Tibial nerve (tissue), 4 donors: ENCODE measurements around the gene KLHL4. TPM values are rescaled to one million over a fixed set of nuclear protein-coding genes. Genes with fewer than 3 reads are reported as not detected.
"Not testable (repeated sequence)": the region's sequence is repeated elsewhere in the genome, so short reads cannot be mapped to it uniquely, and the experiment has no call there.

Experiments
- DNase-seq, 2 donors: peaks; one replicate each; pipeline ENCODE4 v3.0.0-alpha.2; 2019; ENCODE audit warnings: low spot score in 2 of 2
- H3K27ac ChIP-seq, 4 donors: fragments of 200-600 bp; sonication (generic) in 3 of 4; one replicate each; pipeline ENCODE4 v1.5.1; 2017 to 2019; ENCODE audit warnings: mild to moderate bottlenecking in 1 of 4
- H3K27me3 ChIP-seq, 2 donors: fragments of 200-600 bp; sonication (generic) in 1 of 2; one replicate each; pipeline versions ENCODE4 v1.5.1 to v1.6.0; 2017 to 2019
- H3K36me3 ChIP-seq, 3 donors: fragments of 200-600 bp; sonication (generic); one replicate each; pipeline ENCODE4 v1.5.1; 2018 to 2019
- H3K4me1 ChIP-seq, 4 donors: fragments of 200-600 bp; sonication (generic) in 3 of 4; one replicate each; pipeline ENCODE4 v1.5.1; 2017 to 2019
- H3K4me3 ChIP-seq, 4 donors: fragments of 200-600 bp; sonication (generic) in 3 of 4; one replicate each; pipeline ENCODE4 v1.5.1; 2017 to 2019; ENCODE audit warnings: mild to moderate bottlenecking in 1 of 4, moderate library complexity in 1 of 4
- H3K9me3 ChIP-seq, 4 donors: fragments of 200-600 bp; sonication (generic) in 3 of 4; one replicate each; pipeline ENCODE4 v1.5.1; 2017 to 2019
- CTCF ChIP-seq, 5 experiments: fragments of 200-600 bp in 3 of 5; fragments of 450-650 bp in 2 of 5; sonication (generic) in 3 of 5; IDR thresholded peaks; one replicate each; pipeline ENCODE4 v1.5.1; 2016 to 2019; ENCODE audit warnings: antibody characterized with exemption in 5 of 5, mild to moderate bottlenecking in 3 of 5, moderate library complexity in 2 of 5
- EP300 ChIP-seq, 2 donors: sonication (generic); formaldehyde crosslinking; IDR thresholded peaks; one replicate each; pipeline ENCODE4 v1.6.1; 2017; ENCODE audit warnings: antibody characterized with exemption in 2 of 2, mild to moderate bottlenecking in 1 of 2
- POLR2A ChIP-seq, 2 donors: fragments of 450-650 bp; IDR thresholded peaks; one replicate each; pipeline ENCODE4 v1.6.1; 2017; ENCODE audit warnings: antibody characterized with exemption in 2 of 2, mild to moderate bottlenecking in 2 of 2, moderate library complexity in 2 of 2
- WGBS, 2 donors: methylation state at CpG; one replicate each; pipeline ENCODE4 v1.1.5; 2018; 5-methylcytosine and 5-hydroxymethylcytosine counted together
- total RNA-seq, 4 donors: library from RNA; depleted of rRNA; stranded (reverse); fragments of >200 nt; gene quantifications; one replicate each; pipeline ENCODE4 v1.1.0, GENCODE V29; 2016

The KLHL4 gene, protein sequence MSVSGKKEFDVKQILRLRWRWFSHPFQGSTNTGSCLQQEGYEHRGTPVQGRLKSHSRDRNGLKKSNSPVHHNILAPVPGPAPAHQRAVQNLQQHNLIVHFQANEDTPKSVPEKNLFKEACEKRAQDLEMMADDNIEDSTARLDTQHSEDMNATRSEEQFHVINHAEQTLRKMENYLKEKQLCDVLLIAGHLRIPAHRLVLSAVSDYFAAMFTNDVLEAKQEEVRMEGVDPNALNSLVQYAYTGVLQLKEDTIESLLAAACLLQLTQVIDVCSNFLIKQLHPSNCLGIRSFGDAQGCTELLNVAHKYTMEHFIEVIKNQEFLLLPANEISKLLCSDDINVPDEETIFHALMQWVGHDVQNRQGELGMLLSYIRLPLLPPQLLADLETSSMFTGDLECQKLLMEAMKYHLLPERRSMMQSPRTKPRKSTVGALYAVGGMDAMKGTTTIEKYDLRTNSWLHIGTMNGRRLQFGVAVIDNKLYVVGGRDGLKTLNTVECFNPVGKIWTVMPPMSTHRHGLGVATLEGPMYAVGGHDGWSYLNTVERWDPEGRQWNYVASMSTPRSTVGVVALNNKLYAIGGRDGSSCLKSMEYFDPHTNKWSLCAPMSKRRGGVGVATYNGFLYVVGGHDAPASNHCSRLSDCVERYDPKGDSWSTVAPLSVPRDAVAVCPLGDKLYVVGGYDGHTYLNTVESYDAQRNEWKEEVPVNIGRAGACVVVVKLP
- under 1 TPM in 3 of 4 donors, not detected in 1; under 0.01 to 0.78 (median 0.30) TPM for total RNA-seq

GRCh38 chrX:87517571-87518141 lies at the start of gene KLHL4:
Gene KLHL4 (plus strand): TSS chrX:87517802. CDS start chrX:87517894, 92 bp downstream.
- TF ChIP-seq EP300 (IDR thresholded peaks at IDR 0.05) (no peak), POLR2A (IDR thresholded peaks at IDR 0.05) (no peak), CTCF (IDR thresholded peaks at IDR 0.05) (no peak)
- Histone ChIP-seq H3K4me1 (no peaks in the 10 kb centered on the region), H3K4me3 (peak within 1 kb of the TSS in 3 of 4 donors; percentile 5 to 35 (median 19)), H3K36me3 (no peaks in the 10 kb centered on the region), H3K27ac (no peak within 1 kb of the TSS), H3K27me3 (peaks cover 0 to 8% of the 10 kb centered on the region in 2 donors), H3K9me3 (no peaks in the 10 kb centered on the region)
- 0 to 33% methylated on average over 8 of the region's 8 CpGs for WGBS, 2 donors
- no peak for DNase-seq

- H3K36me3 ChIP-seq, result no peaks in the 10 kb centered on the region
- WGBS, 2 donors, result 14 to 17% methylated on average over 2 of the region's 2 CpGs
- DNase-seq, result no peak
- H3K27ac ChIP-seq, result no peak overlapping the region
- no peak for TF ChIP-seq POLR2A (IDR thresholded peaks at IDR 0.05)
- TF ChIP-seq CTCF (IDR thresholded peaks at IDR 0.05), result no peak
- no peak for TF ChIP-seq EP300 (IDR thresholded peaks at IDR 0.05)
- H3K9me3 ChIP-seq, result no peaks in the 10 kb centered on the region
- H3K4me3 ChIP-seq, result no peak overlapping the region
- H3K27me3 ChIP-seq, result no peaks in the 10 kb centered on the region
- H3K4me1 ChIP-seq, result no peaks in the 10 kb centered on the region
These were observed 48.7 kb upstream of the KLHL4 start for GRCh38 chrX:87468941-87469340.

DNA sequence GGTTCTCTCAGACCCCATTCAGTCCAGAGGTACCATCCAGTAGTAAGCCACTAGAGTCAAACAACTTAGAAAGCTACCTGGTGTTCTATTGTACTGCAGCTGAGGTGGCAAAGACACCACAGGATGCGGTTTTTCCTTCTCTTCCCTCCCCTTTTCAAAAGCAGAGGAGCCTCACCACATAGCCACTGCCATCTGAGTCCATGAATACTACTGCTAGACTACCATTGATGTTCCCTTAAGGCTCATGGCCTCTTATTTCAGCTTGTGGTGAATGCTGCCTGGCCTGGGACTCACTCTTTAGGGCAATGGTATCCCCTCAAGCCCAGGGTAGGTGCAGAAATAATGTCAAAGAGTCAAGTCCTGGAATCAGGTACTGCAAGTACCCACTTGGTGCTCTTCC lies 41.8 kb upstream of the KLHL4 start:
- no peaks in the 10 kb centered on the region for H3K9me3 ChIP-seq
- no peaks in the 10 kb centered on the region for H3K4me1 ChIP-seq
- H3K36me3 ChIP-seq, result no peaks in the 10 kb centered on the region
- TF ChIP-seq CTCF (IDR thresholded peaks at IDR 0.05), result no peak
- no peak for TF ChIP-seq POLR2A (IDR thresholded peaks at IDR 0.05)
- TF ChIP-seq EP300 (IDR thresholded peaks at IDR 0.05), result no peak
- no peaks in the 10 kb centered on the region for H3K27me3 ChIP-seq
- H3K27ac ChIP-seq, result no peak overlapping the region
- 9 to 67% methylated on average over 1 of the region's 1 CpG for WGBS, 2 donors
- H3K4me3 ChIP-seq, result no peak overlapping the region
- no peak for DNase-seq

GRCh38 chrX:87478703-87479102 lies 38.9 kb upstream of the KLHL4 start:
- H3K27ac ChIP-seq, H3K4me3 ChIP-seq, H3K27me3 ChIP-seq, H3K9me3 ChIP-seq, DNase-seq, H3K36me3 ChIP-seq, H3K4me1 ChIP-seq: not testable (repeated sequence)
- 94 to 95% methylated on average over 16 of the region's 16 CpGs for WGBS, 2 donors

- DNase-seq, result no peak
- WGBS, 2 donors, result 67 to 71% methylated on average over 2 of the region's 2 CpGs
- H3K4me3 ChIP-seq, result no peak overlapping the region
- H3K9me3 ChIP-seq, result no peaks in the 10 kb centered on the region
- no peaks in the 10 kb centered on the region for H3K36me3 ChIP-seq
- peaks cover 0 to 9% of the 10 kb centered on the region in 2 donors for H3K27me3 ChIP-seq
- TF ChIP-seq POLR2A (IDR thresholded peaks at IDR 0.05), result no peak
- TF ChIP-seq CTCF (IDR thresholded peaks at IDR 0.05), result no peak
- TF ChIP-seq EP300 (IDR thresholded peaks at IDR 0.05), result no peak
- no peaks in the 10 kb centered on the region for H3K4me1 ChIP-seq
- H3K27ac ChIP-seq, result no peak overlapping the region
These were observed 28.5 kb upstream of the KLHL4 start for GRCh38 chrX:87489071-87489470.
